Measurements from ENCODE around the gene SLC12A2. TPM values are rescaled to one million over a fixed set of nuclear protein-coding genes. Genes with fewer than 3 reads are reported as not detected.
A peak's percentile ranks its signal among the peaks of the same experiment; 100 is the strongest.

Gene SLC12A2
- total RNA-seq, 1 donor from 2014 or later: 11.5 TPM

DNA sequence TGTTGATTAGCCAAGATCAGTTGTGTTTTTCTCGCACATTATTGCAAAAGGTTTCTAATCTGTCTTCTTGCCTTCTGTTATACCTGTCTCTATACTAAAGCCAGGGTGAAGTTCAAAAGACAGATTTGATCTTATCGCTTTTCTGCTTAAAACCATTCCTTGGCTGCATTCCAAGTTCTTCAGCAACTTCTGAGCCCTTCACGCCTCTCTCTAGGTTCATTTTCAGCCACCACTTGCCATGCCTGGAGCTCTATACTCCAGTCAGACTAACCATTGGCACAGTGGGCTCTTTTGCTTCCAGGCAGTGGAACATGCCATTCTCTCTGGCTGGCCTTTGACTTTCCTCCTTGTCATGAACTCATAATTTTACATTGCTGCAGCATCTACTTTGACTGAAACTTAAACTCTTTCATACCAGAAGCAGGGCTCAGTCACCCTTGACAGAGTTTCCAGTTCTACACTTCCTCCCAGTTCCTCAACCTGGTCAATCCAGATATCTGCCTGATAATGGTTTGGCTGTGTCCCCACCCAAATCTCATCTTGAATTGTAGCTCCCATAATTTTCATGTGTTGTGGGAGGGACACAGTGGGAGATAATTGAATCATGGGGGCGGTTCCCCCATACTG, 114.4 kb downstream of the SLC12A2 start:
- H3K36me3 ChIP-seq: no peaks in the 10 kb centered on the region
- peaks cover 16% of the 10 kb centered on the region for H3K4me1 ChIP-seq
- TF ChIP-seq, protein P1, sequence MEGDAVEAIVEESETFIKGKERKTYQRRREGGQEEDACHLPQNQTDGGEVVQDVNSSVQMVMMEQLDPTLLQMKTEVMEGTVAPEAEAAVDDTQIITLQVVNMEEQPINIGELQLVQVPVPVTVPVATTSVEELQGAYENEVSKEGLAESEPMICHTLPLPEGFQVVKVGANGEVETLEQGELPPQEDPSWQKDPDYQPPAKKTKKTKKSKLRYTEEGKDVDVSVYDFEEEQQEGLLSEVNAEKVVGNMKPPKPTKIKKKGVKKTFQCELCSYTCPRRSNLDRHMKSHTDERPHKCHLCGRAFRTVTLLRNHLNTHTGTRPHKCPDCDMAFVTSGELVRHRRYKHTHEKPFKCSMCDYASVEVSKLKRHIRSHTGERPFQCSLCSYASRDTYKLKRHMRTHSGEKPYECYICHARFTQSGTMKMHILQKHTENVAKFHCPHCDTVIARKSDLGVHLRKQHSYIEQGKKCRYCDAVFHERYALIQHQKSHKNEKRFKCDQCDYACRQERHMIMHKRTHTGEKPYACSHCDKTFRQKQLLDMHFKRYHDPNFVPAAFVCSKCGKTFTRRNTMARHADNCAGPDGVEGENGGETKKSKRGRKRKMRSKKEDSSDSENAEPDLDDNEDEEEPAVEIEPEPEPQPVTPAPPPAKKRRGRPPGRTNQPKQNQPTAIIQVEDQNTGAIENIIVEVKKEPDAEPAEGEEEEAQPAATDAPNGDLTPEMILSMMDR (IDR thresholded peaks at IDR 0.05; ENCODE audit: borderline replicate concordance): no peak
- H3K27ac ChIP-seq (replicated peaks): no peak overlapping the region
- intact Hi-C loops (cut with micrococcal nuclease): loop anchor here (10.0 kb wide), 1 partner anchor 443 kb away; no protein-coding TSS in a partner anchor
- DNase-seq: no peak
- no peaks in the 10 kb centered on the region for H3K9me3 ChIP-seq (replicated peaks)
- no peak overlapping the region for H3K4me3 ChIP-seq
- H3K27me3 ChIP-seq (ENCODE audit: low read depth): no peaks in the 10 kb centered on the region

DNA sequence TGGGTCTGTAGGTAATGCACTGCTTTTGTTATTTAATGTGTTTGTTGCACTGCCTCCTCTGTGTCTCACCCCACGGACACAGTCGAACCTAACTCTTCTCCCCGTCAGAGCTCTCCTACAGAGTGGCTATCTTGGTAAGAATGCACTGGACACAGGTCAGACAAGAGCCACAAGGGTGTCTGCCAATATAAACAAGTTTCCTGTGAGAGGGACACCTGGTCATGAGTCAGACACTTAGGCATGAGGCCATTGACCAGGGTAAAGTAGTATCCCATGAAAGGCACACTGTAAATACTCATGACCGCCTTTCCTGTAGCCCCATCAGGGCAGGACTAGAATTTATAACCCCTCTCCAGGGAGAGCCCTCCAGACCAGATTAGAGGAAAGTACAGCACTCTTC, 115.5 kb downstream of the SLC12A2 start:
- peaks cover 16% of the 10 kb centered on the region for H3K4me1 ChIP-seq
- intact Hi-C loops (cut with micrococcal nuclease): loop anchor here (10.0 kb wide), 1 partner anchor 444 kb away; no protein-coding TSS in a partner anchor
- H3K4me3 ChIP-seq: no peak overlapping the region
- TF ChIP-seq, protein P1 (IDR thresholded peaks at IDR 0.05; ENCODE audit: borderline replicate concordance): no peak
- no peak overlapping the region for H3K27ac ChIP-seq (replicated peaks)
- no peak for DNase-seq
- no peaks in the 10 kb centered on the region for H3K27me3 ChIP-seq (ENCODE audit: low read depth)
- no peaks in the 10 kb centered on the region for H3K36me3 ChIP-seq
- no peaks in the 10 kb centered on the region for H3K9me3 ChIP-seq (replicated peaks)

DNA sequence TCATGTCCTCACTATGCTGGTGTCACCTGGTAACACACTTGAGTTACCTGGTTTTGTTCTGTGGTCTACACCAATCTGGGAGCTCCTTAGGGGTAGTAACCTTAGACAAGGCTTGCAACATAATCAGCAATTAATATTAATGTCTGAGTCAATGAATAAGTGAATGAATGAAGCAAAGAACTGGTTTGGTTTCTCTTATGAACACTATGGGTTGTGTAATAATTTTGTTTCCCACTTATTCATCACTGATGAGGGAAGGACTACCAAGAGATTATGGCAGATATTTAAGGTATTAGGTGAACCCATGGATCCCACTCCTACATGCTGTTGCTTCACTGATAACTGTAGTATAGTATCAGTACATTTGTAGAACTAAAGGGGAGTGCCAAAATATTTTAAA, 116.0 kb downstream of the SLC12A2 start:
- intact Hi-C loops (cut with micrococcal nuclease): loop anchor here (5.0 to 10.0 kb wide), 2 partner anchors 445 to 637 kb away; no protein-coding TSS in a partner anchor
- H3K4me1 ChIP-seq: peaks cover 16% of the 10 kb centered on the region
- H3K36me3 ChIP-seq: no peaks in the 10 kb centered on the region
- H3K4me3 ChIP-seq: no peak overlapping the region
- H3K9me3 ChIP-seq (replicated peaks): no peaks in the 10 kb centered on the region
- DNase-seq: no peak
- TF ChIP-seq, protein P1 (IDR thresholded peaks at IDR 0.05; ENCODE audit: borderline replicate concordance): no peak
- no peaks in the 10 kb centered on the region for H3K27me3 ChIP-seq (ENCODE audit: low read depth)
- no peak overlapping the region for H3K27ac ChIP-seq (replicated peaks)

DNA sequence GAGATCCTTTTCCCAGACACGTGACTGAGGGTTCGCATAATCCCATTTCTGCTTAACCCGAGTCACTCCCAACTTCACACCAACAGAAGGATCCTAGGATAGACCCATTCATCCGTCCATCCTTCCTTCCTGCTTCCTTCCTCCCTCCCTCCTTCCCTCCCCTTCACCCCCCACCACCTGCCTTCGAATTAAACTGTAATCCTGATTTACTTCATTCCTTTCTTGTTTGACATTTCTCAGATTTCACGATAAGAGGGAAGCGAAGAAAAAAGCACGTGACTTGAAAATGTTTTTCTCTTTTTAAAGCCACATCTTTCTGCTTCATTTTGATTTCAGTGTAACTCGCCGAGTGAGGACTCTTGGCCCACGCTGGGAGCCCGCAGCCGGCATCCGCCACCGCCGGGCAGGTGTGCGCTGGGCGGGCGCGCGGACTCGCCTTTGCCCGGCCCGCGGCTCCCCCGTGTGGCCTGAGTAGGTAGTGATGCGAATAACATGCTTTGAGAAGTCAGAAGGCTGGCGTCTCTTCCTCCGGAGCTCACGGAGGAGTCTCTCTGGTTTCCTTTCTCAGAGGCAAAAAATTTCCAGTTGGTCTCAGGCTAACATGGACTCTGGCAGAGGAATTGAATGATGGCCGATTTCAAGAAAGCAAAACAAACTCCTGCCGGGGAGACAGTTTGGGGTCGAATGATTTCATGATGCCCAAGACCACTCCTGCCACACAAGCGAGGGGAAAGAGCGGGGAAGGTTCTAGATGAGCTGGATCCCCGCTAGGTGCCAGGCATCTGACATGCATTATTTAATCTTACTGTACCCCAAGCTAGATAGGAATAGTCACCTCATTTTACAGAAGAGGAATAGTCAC, 117.7 kb downstream of the SLC12A2 start:
- H3K27ac ChIP-seq (replicated peaks): no peak overlapping the region
- no peaks in the 10 kb centered on the region for H3K36me3 ChIP-seq
- intact Hi-C loops (cut with micrococcal nuclease): loop anchor here (5.0 kb wide), 1 partner anchor 639 kb away; no protein-coding TSS in a partner anchor

DNA sequence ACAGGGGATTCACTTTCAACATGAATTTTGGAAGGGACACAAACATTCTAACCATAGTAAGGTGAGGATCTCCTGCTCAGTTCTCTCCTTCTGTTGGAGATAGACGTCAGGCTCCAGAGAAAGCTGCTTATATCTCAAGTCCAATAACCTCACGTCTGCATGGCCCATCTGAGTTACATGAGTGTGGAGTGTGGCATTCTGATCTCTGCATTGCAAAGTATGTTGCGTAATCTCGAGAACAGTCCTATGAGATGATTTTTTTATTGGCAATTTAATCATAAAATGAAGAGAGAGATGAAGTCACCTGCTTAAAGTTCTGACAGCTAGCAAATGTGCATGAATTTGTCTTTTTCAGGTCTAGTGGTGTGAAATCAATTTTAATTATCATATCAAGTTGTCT, 118.8 kb downstream of the SLC12A2 start:
- H3K4me3 ChIP-seq: no peak overlapping the region
- intact Hi-C loops (cut with micrococcal nuclease): loop anchor here (5.0 kb wide), 1 partner anchor 640 kb away; no protein-coding TSS in a partner anchor
- H3K4me1 ChIP-seq: peaks cover 7% of the 10 kb centered on the region
- no peak for DNase-seq
- H3K36me3 ChIP-seq: no peaks in the 10 kb centered on the region
- no peaks in the 10 kb centered on the region for H3K9me3 ChIP-seq (replicated peaks)
- H3K27ac ChIP-seq (replicated peaks): no peak overlapping the region
- TF ChIP-seq, protein P1 (IDR thresholded peaks at IDR 0.05; ENCODE audit: borderline replicate concordance): no peak
- H3K27me3 ChIP-seq (ENCODE audit: low read depth): no peaks in the 10 kb centered on the region

More for the DNA sequence above, 117.7 kb downstream of the SLC12A2 start:
- TF ChIP-seq, protein P1 (IDR thresholded peaks at IDR 0.05; ENCODE audit: borderline replicate concordance): peak; percentile 92
- Histone ChIP-seq H3K9me3 (replicated peaks) (no peaks in the 10 kb centered on the region), H3K27me3 (ENCODE audit: low read depth) (no peaks in the 10 kb centered on the region), H3K4me3 (peak overlapping the region; percentile 42), H3K4me1 (peaks cover 16% of the 10 kb centered on the region)
- DNase-seq: peak; percentile 74

All from left ventricle myocardium inferior (tissue), 1 donor.